Aortic smooth muscle cell (primary cell): ENCODE results near the gene ALKBH5. TPM values are rescaled to one million over a fixed set of nuclear protein-coding genes. Genes with fewer than 3 reads are reported as not detected.

Experiments used
- total RNA-seq: library from RNA; depleted of rRNA; stranded (reverse); fragments of >200 nt; gene quantifications from 2 replicates; pipeline ENCODE4 v1.2.3, GENCODE V29; 2014

Gene ALKBH5
- 89.7 and 115 TPM in 2 replicates for total RNA-seq

DNA sequence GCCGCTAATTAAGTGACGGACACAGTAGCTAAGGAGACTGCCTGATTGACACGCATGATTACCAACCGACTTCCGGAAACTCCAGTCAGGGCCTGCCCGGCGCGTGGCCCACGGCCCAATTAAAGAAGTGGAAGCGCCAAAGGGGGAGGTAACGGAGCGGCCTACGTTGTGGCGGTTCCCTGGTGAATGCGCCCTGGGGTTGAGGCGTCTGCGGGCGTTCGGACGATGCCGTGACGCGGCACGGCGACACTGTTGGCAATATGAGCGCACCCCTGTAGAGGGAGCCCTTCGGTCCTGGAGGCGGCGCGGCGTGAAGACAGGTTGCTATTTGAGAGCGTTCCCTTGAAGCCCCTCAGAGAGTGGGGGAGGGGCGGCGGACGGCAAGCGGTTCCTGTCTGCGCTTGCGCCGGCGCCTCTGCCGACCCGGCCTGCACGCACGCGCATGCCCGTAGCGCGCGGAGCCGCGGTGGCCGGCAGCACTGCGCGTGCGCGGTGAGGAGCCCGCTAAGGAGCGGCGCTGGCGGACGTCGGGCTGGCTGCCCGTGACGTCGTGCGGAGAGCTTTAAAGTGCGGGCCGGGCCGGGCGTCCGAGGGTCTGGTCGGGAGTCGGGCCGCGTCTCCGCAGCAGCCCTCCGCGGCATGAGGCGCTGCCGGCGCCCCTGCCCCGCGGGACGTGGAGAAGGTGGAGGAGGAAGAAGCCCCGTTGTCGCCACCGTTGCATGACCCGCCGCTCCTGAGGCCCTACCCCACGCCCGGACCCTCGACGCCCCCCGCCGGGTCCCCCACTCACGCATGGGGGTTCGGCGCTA is at the start of gene ALKBH5:
ALKBH5 (plus strand) TSS at position 495 of the 809 bp plus-strand sequence. CDS start 416 bp downstream, outside the sequence.

DNA sequence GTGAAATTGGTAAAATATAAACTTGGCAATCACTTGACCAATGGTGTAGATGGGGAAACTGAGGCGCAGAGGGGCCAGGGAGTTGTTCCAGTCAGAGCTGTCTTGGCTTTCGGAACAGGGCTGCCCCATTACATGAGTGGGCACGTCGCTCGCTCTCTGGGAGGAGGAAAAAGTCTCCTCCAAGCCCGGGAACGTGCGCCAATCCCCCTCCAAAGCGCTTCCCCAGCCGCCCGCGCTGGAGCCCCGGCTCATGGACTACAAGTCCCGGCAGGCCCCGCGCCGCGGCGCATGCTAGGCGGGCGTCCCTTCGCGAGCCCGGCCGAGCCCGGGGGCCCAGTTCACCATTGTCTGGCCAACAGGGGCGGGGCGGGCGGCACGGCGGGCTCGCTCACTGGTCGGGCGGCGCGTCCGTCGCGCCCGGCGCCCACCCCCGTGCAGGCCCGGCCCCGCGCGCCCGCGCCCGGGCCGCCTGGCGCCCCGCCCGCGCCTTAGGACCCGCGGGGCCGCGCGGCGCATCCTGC is 41.6 kb downstream of the ALKBH5 start, which contains the start of gene LLGL1:
LLGL1 (plus strand) TSS at position 515 of the 521 bp plus-strand sequence. CDS start 48 bp downstream, outside the sequence.

DNA sequence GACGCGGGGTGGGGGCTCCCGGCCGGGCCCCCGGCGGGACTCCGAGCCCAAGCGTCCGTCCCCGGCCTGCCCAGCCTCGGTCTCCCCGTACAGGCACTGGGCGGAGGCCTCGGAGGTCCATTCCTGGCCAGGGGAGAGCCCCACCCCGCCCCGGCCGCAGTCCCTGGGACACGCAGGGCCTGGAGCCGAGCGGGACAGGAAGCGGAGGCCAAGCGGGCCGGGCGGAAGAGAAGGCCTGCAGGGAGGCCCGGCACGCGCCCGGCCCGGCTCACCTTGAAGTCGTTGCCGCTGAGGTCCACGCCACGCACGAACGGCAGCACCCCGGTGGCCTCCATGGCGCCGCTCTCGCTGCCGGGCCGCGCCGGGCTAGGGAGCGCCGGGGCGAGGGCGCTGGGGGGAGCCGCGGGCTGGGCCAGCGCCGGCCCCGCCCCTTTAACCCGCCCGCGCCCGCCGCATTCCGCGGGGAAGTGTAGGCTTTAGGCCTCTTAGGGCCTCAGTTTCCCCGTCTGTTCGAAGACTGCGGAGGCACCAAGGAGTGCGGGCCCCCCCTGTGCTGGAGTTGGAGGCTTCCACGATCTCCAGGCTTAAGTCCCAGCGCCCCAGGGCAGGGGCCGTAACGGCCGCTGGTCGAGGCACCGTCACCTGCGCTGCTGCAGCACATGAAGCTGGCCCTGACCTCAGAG is 74.9 kb downstream of the ALKBH5 start, which contains the start of gene FLII:
FLII (minus strand) TSS at position 383 of the 683 bp plus-strand sequence; CDS start at position 335, 48 bp downstream.

Other genes starting within 250 kb of the ALKBH5 start
- gene TOM1L2, start 211.4 kb upstream of the ALKBH5 start, total RNA-seq = 33.2 and 40.4 TPM in 2 replicates
- gene DRC3, start 211.0 kb upstream of the ALKBH5 start, total RNA-seq = 0.66 and 0.81 TPM in 2 replicates
- gene ATPAF2, start 144.7 kb upstream of the ALKBH5 start, total RNA-seq = 12.9 and 14.4 TPM in 2 replicates
- gene GID4, start 144.4 kb upstream of the ALKBH5 start, total RNA-seq = 4.0 and 5.3 TPM in 2 replicates
- gene DRG2, start 95.9 kb upstream of the ALKBH5 start, total RNA-seq = 27.7 and 28.5 TPM in 2 replicates
- 0.99 and 1.6 TPM in 2 replicates for gene MYO15A, start 75.1 kb upstream of the ALKBH5 start, total RNA-seq
- 27.3 and 29.3 TPM in 2 replicates for gene LLGL1, start 41.8 kb downstream of the ALKBH5 start, total RNA-seq
- 408 and 546 TPM in 2 replicates for gene FLII, start 74.9 kb downstream of the ALKBH5 start, total RNA-seq
- 15.1 and 29.2 TPM in 2 replicates for gene MIEF2, start 76.8 kb downstream of the ALKBH5 start, total RNA-seq
- gene TOP3A, start 131.2 kb downstream of the ALKBH5 start, total RNA-seq = 15.4 and 17.4 TPM in 2 replicates
- 12.8 and 13.9 TPM in 2 replicates for gene SMCR8, start 131.5 kb downstream of the ALKBH5 start, total RNA-seq
- gene SHMT1, start 179.7 kb downstream of the ALKBH5 start, total RNA-seq = 4.3 and 4.5 TPM in 2 replicates
- not detected in 2 replicates for gene EVPLL, start 193.9 kb downstream of the ALKBH5 start, total RNA-seq